UCSD-AML1 (cell line): Measurements from ENCODE around the gene PLCL1.

Experiments
- DNase-seq: peaks from one replicate; lab custom pipeline; 2025; ENCODE audit not compliant: unreplicated experiment; lab: John Stamatoyannopoulos, UW

PLCL1 gene

GRCh38 chr2:198053148-198053547 lies 248.8 kb downstream of the PLCL1 start:
- no peak for DNase-seq

GRCh38 chr2:198053776-198054175 lies 249.4 kb downstream of the PLCL1 start:
- DNase-seq = no peak

- peak; percentile 9 for DNase-seq
Observed at GRCh38 chr2:198054299-198054698, 249.9 kb downstream of the PLCL1 start.

GRCh38 chr2:198055716-198056115 lies 251.3 kb downstream of the PLCL1 start:
- no peak for DNase-seq

GRCh38 chr2:198056836-198057235 lies 252.4 kb downstream of the PLCL1 start:
- DNase-seq = no peak

- no peak for DNase-seq
Observed at GRCh38 chr2:198059800-198060199, 255.4 kb downstream of the PLCL1 start.

- no peak for DNase-seq
Observed at GRCh38 chr2:198060277-198060676, 255.9 kb downstream of the PLCL1 start.

- DNase-seq = no peak
Observed at GRCh38 chr2:198062826-198063225, 258.4 kb downstream of the PLCL1 start.

GRCh38 chr2:198063242-198063641 lies 258.8 kb downstream of the PLCL1 start:
- no peak for DNase-seq

- DNase-seq = no peak
Observed at GRCh38 chr2:198065322-198065721, 260.9 kb downstream of the PLCL1 start.

- DNase-seq = no peak
Observed at GRCh38 chr2:198066597-198066996, 262.2 kb downstream of the PLCL1 start.

GRCh38 chr2:198072655-198073054 lies 268.3 kb downstream of the PLCL1 start:
- no peak for DNase-seq

GRCh38 chr2:198073253-198073652 lies 268.9 kb downstream of the PLCL1 start:
- no peak for DNase-seq

GRCh38 chr2:198077477-198077876 lies 273.1 kb downstream of the PLCL1 start:
- no peak for DNase-seq

GRCh38 chr2:198080879-198081765 lies 276.7 kb downstream of the PLCL1 start:
- DNase-seq = no peak

GRCh38 chr2:198084156-198084555 lies 279.8 kb downstream of the PLCL1 start:
- no peak for DNase-seq

GRCh38 chr2:198096002-198096401 lies 291.6 kb downstream of the PLCL1 start:
- DNase-seq = no peak

GRCh38 chr2:198096965-198097364 lies 292.6 kb downstream of the PLCL1 start:
- no peak for DNase-seq

GRCh38 chr2:198097630-198098029 lies 293.2 kb downstream of the PLCL1 start:
- no peak for DNase-seq

- no peak for DNase-seq
Observed at GRCh38 chr2:198098386-198098785, 294.0 kb downstream of the PLCL1 start.

GRCh38 chr2:198098918-198099317 lies 294.5 kb downstream of the PLCL1 start:
- no peak for DNase-seq

GRCh38 chr2:198100346-198100745 lies 296.0 kb downstream of the PLCL1 start:
- no peak for DNase-seq

GRCh38 chr2:198101688-198102087 lies 297.3 kb downstream of the PLCL1 start:
- DNase-seq = no peak
